A673 (cell line): Measurements from ENCODE around the gene TOGARAM1.

Source experiments
- CTCF ChIP-seq: fragments of 300-800, 200-600 bp; sonication (generic); conservative IDR thresholded peaks from 2 replicates; pipeline ENCODE4 v1.5.1; 2017; ENCODE audit warnings: low read depth, mild to moderate bottlenecking, antibody characterized with exemption, low read length, moderate library complexity, mixed read lengths
- EZH2 ChIP-seq: fragments of 200-600 bp; sonication (generic); IDR thresholded peaks from 2 replicates; pipeline ENCODE4 v1.6.1; 2017; ENCODE audit warnings: borderline replicate concordance, low read depth, mild to moderate bottlenecking, mixed read lengths, antibody characterized with exemption, low read length; ENCODE audit not compliant: poor library complexity, severe bottlenecking

GRCh38 chr14:45070215-45070614, 108.2 kb downstream of the TOGARAM1 start:
- TF ChIP-seq CTCF, result no peak
- no peak for TF ChIP-seq EZH2
